T-helper 22 cell (primary cell): ENCODE data around the gene PHLPP2.

Experiments
- DNase-seq: peaks from one replicate; pipeline ENCODE4 v3.0.0-alpha.2; 2020; ENCODE audit warnings: low read depth

Gene PHLPP2

GRCh38 chr16:71670537-71670936, 54.0 kb downstream of the PHLPP2 start:
- DNase-seq: no peak

- DNase-seq: no peak
Measured at GRCh38 chr16:71669926-71670536, 54.5 kb downstream of the PHLPP2 start.

GRCh38 chr16:71666928-71667707, 57.4 kb downstream of the PHLPP2 start:
- no peak for DNase-seq

- no peak for DNase-seq
Measured at GRCh38 chr16:71666264-71666663, 58.2 kb downstream of the PHLPP2 start.

- DNase-seq: no peak
Measured at GRCh38 chr16:71659471-71659870, 65.0 kb downstream of the PHLPP2 start.

GRCh38 chr16:71658771-71659170, 65.7 kb downstream of the PHLPP2 start:
- DNase-seq: no peak

- DNase-seq: no peak
Measured at GRCh38 chr16:71649704-71650103, 74.8 kb downstream of the PHLPP2 start.

- no peak for DNase-seq
Measured at GRCh38 chr16:71648921-71649320, 75.6 kb downstream of the PHLPP2 start.

- no peak for DNase-seq
Measured at GRCh38 chr16:71648162-71648561, 76.3 kb downstream of the PHLPP2 start.

- no peak for DNase-seq
Measured at GRCh38 chr16:71647391-71647790, 77.1 kb downstream of the PHLPP2 start.

- DNase-seq: no peak
Measured at GRCh38 chr16:71645450-71645849, 79.1 kb downstream of the PHLPP2 start.

GRCh38 chr16:71637398-71637797, 87.1 kb downstream of the PHLPP2 start:
- DNase-seq: no peak

GRCh38 chr16:71635632-71636031, 88.9 kb downstream of the PHLPP2 start:
- no peak for DNase-seq

- DNase-seq: no peak
Measured at GRCh38 chr16:71631776-71632175, 92.7 kb downstream of the PHLPP2 start.

GRCh38 chr16:71630808-71631207, 93.7 kb downstream of the PHLPP2 start:
- DNase-seq: no peak

- DNase-seq: no peak
Measured at GRCh38 chr16:71629278-71630016, 95.1 kb downstream of the PHLPP2 start.

GRCh38 chr16:71628810-71629209, 95.7 kb downstream of the PHLPP2 start:
- no peak for DNase-seq

GRCh38 chr16:71627731-71628181, 96.7 kb downstream of the PHLPP2 start:
- no peak for DNase-seq

- no peak for DNase-seq
Measured at GRCh38 chr16:71626858-71627213, 97.7 kb downstream of the PHLPP2 start.

- DNase-seq: no peak
Measured at GRCh38 chr16:71626018-71626857, 98.3 kb downstream of the PHLPP2 start, which contains the start of gene MARVELD3. Gene MARVELD3, plus strand, starts transcription at chr16:71626184. Its CDS starts 46 bp downstream, at chr16:71626230.

- no peak for DNase-seq
Measured at GRCh38 chr16:71625113-71625850, 99.2 kb downstream of the PHLPP2 start.
